Mesothelial cell of epicardium (in vitro differentiated cells): ENCODE data around the gene RAB8B. TPM values are rescaled to one million over a fixed set of nuclear protein-coding genes. Genes with fewer than 3 reads are reported as not detected.

Source experiments
- DNase-seq, 2 experiments: peaks; one replicate each; pipeline ENCODE4 v3.0.0; 2021; ENCODE audit warnings: low spot score in 2 of 2; ENCODE audit not compliant: unreplicated experiment in 2 of 2
- H3K27ac Mint-ChIP-seq: 2 replicates; pipeline ENCODE4 v1.8.0; 2021; ENCODE audit warnings: mixed read lengths
- H3K27me3 Mint-ChIP-seq: 2 replicates; pipeline ENCODE4 v1.8.0; 2021; ENCODE audit warnings: low read depth, mixed read lengths
- H3K36me3 Mint-ChIP-seq: 2 replicates; pipeline ENCODE4 v1.8.0; 2021; ENCODE audit warnings: mixed read lengths
- H3K4me1 Mint-ChIP-seq: 2 replicates; pipeline ENCODE4 v1.8.0; 2021; ENCODE audit warnings: mixed read lengths
- H3K4me3 Mint-ChIP-seq: 2 replicates; pipeline ENCODE4 v1.8.0; 2021; ENCODE audit warnings: mild to moderate bottlenecking, moderate library complexity, mixed read lengths
- H3K9me3 Mint-ChIP-seq: 2 replicates; pipeline ENCODE4 v1.8.0; 2021; ENCODE audit warnings: mixed read lengths
- total RNA-seq: library from RNA; stranded (reverse); gene quantifications from 3 replicates; pipeline ENCODE4 v1.2.1, GENCODE V29; 2021
- TF ChIP-seq, protein P1 (sequence below): fragments of 200-600 bp; sonication (generic); IDR thresholded peaks from one replicate; pipeline ENCODE4 v1.5.0; 2021; ENCODE audit warnings: antibody characterized with exemption; ENCODE audit not compliant: unreplicated experiment

The RAB8B gene
- total RNA-seq, 1 donor from 2014 or later = 20.2 TPM

DNA sequence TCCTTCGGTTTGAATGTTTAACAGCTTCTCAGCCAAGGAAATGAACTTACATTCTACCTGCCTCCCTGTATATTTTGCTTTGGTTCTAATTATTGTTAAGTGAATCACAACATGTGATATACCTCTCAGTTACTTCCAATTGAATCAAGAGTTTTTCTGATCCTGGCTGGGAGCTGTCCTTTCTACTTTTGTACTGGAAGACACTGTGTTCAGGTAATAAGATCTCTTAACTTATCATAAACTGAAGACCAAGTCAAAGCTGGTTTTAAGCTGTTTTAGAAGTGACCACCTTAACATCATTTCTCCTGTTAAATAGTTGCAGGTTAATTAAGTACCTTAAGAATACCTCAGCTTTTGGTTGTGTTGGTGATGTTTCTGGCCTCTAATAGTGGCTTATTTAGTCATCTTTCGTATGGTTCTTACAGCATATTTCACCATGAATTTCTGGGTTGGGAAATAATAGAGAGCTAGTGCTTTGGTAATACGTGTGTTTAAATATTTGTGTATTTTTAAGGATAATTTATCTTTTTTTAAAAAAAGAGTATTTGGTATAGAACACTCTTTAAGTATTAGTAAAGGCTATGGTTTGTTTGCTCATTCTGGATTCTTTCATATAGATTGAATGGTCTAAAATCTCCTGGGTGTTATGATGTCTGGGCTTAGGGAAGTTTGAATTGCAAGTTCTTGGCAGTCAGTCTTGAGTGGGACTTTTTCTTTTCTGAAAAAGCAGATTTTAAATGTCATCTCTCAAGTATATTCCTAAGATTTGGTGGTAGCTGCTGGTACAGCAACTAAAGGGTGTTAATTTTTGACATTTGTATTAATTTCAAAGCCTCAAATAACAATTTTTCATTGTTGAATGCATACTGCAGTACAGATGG lies 1.6 kb downstream of the RAB8B start:
- no peaks in the 10 kb centered on the region for H3K36me3 Mint-ChIP-seq
- no peaks in the 10 kb centered on the region for H3K27me3 Mint-ChIP-seq
- peak overlapping the region; percentile 93 for H3K4me3 Mint-ChIP-seq
- H3K27ac Mint-ChIP-seq = no peak overlapping the region
- no peak for DNase-seq
- TF ChIP-seq, protein P1, sequence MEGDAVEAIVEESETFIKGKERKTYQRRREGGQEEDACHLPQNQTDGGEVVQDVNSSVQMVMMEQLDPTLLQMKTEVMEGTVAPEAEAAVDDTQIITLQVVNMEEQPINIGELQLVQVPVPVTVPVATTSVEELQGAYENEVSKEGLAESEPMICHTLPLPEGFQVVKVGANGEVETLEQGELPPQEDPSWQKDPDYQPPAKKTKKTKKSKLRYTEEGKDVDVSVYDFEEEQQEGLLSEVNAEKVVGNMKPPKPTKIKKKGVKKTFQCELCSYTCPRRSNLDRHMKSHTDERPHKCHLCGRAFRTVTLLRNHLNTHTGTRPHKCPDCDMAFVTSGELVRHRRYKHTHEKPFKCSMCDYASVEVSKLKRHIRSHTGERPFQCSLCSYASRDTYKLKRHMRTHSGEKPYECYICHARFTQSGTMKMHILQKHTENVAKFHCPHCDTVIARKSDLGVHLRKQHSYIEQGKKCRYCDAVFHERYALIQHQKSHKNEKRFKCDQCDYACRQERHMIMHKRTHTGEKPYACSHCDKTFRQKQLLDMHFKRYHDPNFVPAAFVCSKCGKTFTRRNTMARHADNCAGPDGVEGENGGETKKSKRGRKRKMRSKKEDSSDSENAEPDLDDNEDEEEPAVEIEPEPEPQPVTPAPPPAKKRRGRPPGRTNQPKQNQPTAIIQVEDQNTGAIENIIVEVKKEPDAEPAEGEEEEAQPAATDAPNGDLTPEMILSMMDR = no peak
- no peaks in the 10 kb centered on the region for H3K9me3 Mint-ChIP-seq
- H3K4me1 Mint-ChIP-seq = peaks cover 36% of the 10 kb centered on the region

DNA sequence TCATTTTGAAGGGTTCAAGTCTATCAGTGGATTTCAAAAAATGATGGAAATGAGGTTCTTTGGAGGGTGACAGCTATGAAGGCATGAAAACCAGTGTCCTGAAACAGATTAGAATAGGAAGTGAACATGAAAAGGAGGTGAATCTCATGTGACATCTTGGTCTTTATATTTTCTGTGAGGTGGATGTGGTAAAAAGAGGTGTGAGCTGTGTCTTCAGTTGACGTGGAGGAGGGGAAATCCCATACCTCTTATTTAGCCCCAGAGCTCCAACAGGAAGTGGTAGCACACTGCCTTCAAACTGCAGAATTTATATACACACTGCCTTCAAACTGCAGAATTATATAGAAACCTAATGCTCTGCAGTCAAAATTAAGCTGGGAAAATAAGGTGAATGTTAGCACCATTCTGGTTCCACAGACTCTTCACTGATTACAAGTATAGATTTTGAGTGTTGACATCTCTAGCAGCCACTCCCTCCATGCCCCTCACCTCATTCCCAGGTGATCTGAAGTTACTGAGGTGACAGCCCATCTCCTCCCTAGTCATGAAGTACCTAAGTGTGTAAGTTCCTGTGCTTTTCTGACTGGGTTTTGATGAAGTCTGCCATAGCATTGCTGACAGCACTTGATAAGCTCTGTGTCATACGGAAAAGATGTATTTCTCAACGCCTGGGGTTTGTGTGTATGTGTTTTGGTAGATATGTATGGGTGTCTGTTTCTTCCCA lies 2.7 kb downstream of the RAB8B start:
- H3K4me1 Mint-ChIP-seq = peaks cover 36% of the 10 kb centered on the region
- H3K4me3 Mint-ChIP-seq = no peak overlapping the region
- no peaks in the 10 kb centered on the region for H3K27me3 Mint-ChIP-seq
- H3K9me3 Mint-ChIP-seq = no peaks in the 10 kb centered on the region
- TF ChIP-seq, protein P1 = no peak
- no peak for DNase-seq
- H3K27ac Mint-ChIP-seq = no peak overlapping the region
- no peaks in the 10 kb centered on the region for H3K36me3 Mint-ChIP-seq

DNA sequence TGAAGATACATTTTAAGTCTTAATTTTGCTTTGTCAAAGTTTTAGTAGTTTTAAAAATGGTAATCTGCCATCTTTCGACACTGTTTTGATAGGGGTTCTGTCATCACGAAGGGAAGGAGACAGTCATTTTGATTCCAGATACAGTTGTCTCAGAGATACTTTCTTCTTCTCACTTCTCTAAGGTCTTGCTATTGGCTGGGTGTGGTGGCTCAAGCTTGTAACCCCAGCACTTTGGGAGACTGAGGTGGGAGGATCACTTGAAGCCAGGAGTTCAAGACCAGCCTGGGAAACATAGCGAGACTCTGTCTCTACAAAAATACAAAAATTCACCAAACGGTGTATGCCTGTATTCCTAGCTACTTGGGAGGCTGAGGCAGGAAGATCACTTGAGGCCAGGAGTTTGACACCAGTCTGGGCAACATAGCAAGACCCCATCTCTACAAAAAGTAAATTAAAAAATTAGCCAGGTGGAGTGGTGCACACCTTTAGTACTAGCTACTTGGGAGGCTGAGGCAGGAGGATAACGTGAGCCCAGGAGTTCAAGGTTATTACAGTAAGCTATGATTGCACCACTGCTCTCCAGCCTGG lies 3.3 kb downstream of the RAB8B start:
- H3K4me1 Mint-ChIP-seq = peaks cover 38% of the 10 kb centered on the region
- H3K4me3 Mint-ChIP-seq = no peak overlapping the region
- no peak for DNase-seq
- H3K27ac Mint-ChIP-seq = no peak overlapping the region
- TF ChIP-seq, protein P1 = no peak
- no peaks in the 10 kb centered on the region for H3K36me3 Mint-ChIP-seq
- no peaks in the 10 kb centered on the region for H3K27me3 Mint-ChIP-seq
- no peaks in the 10 kb centered on the region for H3K9me3 Mint-ChIP-seq

DNA sequence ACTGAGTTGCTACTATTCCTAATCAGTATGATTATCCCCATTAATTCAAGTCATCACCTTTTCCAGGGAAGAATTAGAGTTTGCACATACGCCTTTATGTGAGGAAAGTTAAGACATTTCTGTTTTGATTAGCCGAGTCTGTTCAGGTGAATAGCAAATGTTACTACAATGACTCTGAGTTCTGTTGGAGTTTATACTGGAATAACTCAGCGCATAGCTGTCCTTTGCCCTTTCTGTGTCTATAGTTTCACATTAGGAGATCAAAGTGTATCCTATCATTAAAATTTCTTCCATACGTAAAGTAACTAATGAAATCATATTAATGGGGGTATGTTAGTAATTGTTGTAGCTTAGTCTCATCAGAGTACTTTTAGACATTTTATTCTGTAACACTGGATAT lies 4.9 kb downstream of the RAB8B start:
- Mint-ChIP-seq H3K36me3 (no peaks in the 10 kb centered on the region), H3K9me3 (no peaks in the 10 kb centered on the region), H3K27ac (no peak overlapping the region), H3K4me3 (no peak overlapping the region), H3K4me1 (peaks cover 45% of the 10 kb centered on the region), H3K27me3 (no peaks in the 10 kb centered on the region)
- DNase-seq = no peak
- TF ChIP-seq, protein P1 = no peak

DNA sequence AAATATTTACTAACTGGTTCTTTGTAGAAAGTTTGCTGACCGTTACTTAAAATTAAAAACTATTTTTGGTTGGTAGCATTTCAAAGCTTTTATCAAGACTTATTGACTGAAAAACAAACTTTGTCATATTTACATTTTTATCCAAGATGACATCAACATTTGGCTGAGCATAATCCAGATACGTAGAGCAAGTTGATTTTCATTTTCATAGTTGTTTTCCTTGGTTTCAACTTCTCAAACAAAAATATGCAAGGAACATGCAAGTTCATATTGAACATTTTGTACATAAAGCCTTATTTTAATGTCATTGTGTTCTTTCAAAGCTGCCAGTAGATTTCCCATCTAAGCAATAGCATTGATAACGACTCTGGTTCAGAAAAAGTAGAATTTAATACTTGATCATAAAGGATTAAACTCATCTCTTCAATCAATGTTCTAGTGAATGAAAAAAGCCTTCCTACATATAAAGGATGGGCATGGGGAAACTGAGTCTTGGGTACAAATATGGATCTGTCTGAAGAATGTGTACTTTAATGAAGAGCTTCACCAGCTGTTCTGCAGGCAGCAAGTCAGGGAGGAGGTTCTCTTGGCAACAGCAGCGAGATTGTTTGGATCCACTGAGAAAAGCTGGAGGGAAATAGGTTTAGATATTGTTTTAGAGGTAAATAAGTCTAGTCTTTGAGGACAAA lies 5.6 kb downstream of the RAB8B start:
- no peak for DNase-seq
- no peak overlapping the region for H3K27ac Mint-ChIP-seq
- no peaks in the 10 kb centered on the region for H3K9me3 Mint-ChIP-seq
- H3K4me3 Mint-ChIP-seq = no peak overlapping the region
- H3K27me3 Mint-ChIP-seq = no peaks in the 10 kb centered on the region
- H3K4me1 Mint-ChIP-seq = peaks cover 43% of the 10 kb centered on the region
- no peaks in the 10 kb centered on the region for H3K36me3 Mint-ChIP-seq
- TF ChIP-seq, protein P1 = no peak
